A673 (cell line): Measurements from ENCODE around the gene ZNF541. TPM values are rescaled to one million over a fixed set of nuclear protein-coding genes. Genes with fewer than 3 reads are reported as not detected.

Experiments
- BruUV-seq: library from RNA; stranded (reverse); fragments of 400-500 nt; replicated peaks from 2 replicates; lab custom pipeline; 2021; lab: Mats Ljungman, UMichigan
- CTCF ChIA-PET: fragments of 300-600 bp; sonication (Branson Sonifier 250); formaldehyde crosslinking; loops from one replicate; lab custom pipeline; 2022; ENCODE audit warnings: antibody characterized with exemption; lab: Charles Lee
- POLR2A ChIA-PET: fragments of 300-600 bp; sonication (Branson Sonifier 250); formaldehyde crosslinking; loops from one replicate; lab custom pipeline; 2022; ENCODE audit warnings: antibody characterized with exemption; ENCODE audit not compliant: low non-redundant PET; lab: Charles Lee
- DNase-seq: peaks from one replicate; pipeline ENCODE4 v3.0.0-alpha.2; 2015; ENCODE audit warnings: low spot score
- H3K27ac ChIP-seq: fragments of 200-600 bp; sonication (generic); 2 replicates; pipeline ENCODE4 v1.5.1; 2016; ENCODE audit warnings: mixed run types, low read depth, mild to moderate bottlenecking, mixed read lengths, antibody characterized with exemption, low read length; ENCODE audit not compliant: poor library complexity, severe bottlenecking
- H3K27me3 ChIP-seq: fragments of 200-600 bp; sonication (generic); replicated peaks from 2 replicates; pipeline ENCODE4 v1.6.1; 2017; ENCODE audit warnings: mixed run types, low read depth, mild to moderate bottlenecking, mixed read lengths, antibody characterized with exemption, low read length; ENCODE audit not compliant: insufficient read depth, poor library complexity
- H3K36me3 ChIP-seq: fragments of 200-600 bp; sonication (generic); 2 replicates; pipeline ENCODE4 v1.6.1; 2016; ENCODE audit warnings: mixed run types, mild to moderate bottlenecking, mixed read lengths, antibody characterized with exemption, low read length; ENCODE audit not compliant: insufficient read depth, poor library complexity, severe bottlenecking
- H3K4me1 ChIP-seq: fragments of 200-600 bp; sonication (generic); 2 replicates; pipeline ENCODE4 v1.6.1; 2017; ENCODE audit warnings: mixed run types, mild to moderate bottlenecking, mixed read lengths, antibody characterized with exemption, low read length; ENCODE audit not compliant: insufficient read depth, poor library complexity, severe bottlenecking
- H3K4me3 ChIP-seq: fragments of 200-600 bp; sonication (generic); 2 replicates; pipeline ENCODE4 v1.5.1; 2016; ENCODE audit warnings: low read depth, mixed run types, mild to moderate bottlenecking, mixed read lengths, low read length; ENCODE audit not compliant: poor library complexity, severe bottlenecking
- H3K9me3 ChIP-seq: fragments of 200-600 bp; sonication (generic); 2 replicates; pipeline ENCODE4 v1.6.1; 2016; ENCODE audit warnings: mixed run types, low read depth, mild to moderate bottlenecking, mixed read lengths, antibody characterized with exemption, low read length; ENCODE audit not compliant: poor library complexity, severe bottlenecking
- CTCF ChIP-seq: fragments of 300-800, 200-600 bp; sonication (generic); conservative IDR thresholded peaks from 2 replicates; pipeline ENCODE4 v1.5.1; 2017; ENCODE audit warnings: low read depth, mild to moderate bottlenecking, antibody characterized with exemption, low read length, moderate library complexity, mixed read lengths
- EZH2 ChIP-seq: fragments of 200-600 bp; sonication (generic); IDR thresholded peaks from 2 replicates; pipeline ENCODE4 v1.6.1; 2017; ENCODE audit warnings: borderline replicate concordance, low read depth, mild to moderate bottlenecking, mixed read lengths, antibody characterized with exemption, low read length; ENCODE audit not compliant: poor library complexity, severe bottlenecking
- intact Hi-C: fragments of 100-400 bp; cut with micrococcal nuclease; formaldehyde crosslinking; loops from one replicate; pipeline ENCODE4 v1.10.0; 2022; ENCODE audit not compliant: unreplicated experiment
- total RNA-seq: library from RNA; stranded (reverse); gene quantifications from 2 replicates; pipeline ENCODE4 v1.2.3, GENCODE V29; 2021

ZNF541 gene
- total RNA-seq, 1 experiment from 2014 or later, result not detected

DNA sequence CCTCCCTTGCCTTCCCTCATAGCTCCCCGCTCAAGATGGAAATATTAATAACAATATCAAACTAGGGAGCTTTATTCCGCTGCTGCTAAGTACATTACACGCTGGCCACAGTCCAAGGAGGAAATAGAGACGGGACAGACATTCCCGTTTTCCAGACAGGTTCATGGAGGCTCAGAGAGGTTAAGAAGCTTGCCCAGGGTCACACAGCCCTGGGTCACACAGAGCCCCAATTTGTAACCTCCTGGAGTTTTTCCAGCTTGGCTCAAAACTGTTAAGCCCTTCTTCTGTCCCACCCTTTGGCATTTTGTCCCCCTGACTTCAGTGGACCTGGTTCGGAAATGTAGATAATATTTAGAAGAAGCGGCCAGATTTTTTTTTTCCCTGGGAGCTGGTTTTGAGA lies 38.0 kb upstream of the ZNF541 start:
- peaks cover 29% of the 10 kb centered on the region for H3K4me1 ChIP-seq
- H3K4me3 ChIP-seq, result peak overlapping the region; percentile 96
- TF ChIP-seq EZH2 (no peak), CTCF (no peak)
- H3K27ac ChIP-seq, result no peak overlapping the region
- no peak for DNase-seq
- no peaks in the 10 kb centered on the region for H3K36me3 ChIP-seq
- CTCF ChIA-PET, result interaction anchor here (0.9 kb wide), 1 partner anchor 174 kb away, joined by 4 read pairs; no protein-coding TSS in a partner anchor
- H3K9me3 ChIP-seq, result no peaks in the 10 kb centered on the region
- no peaks in the 10 kb centered on the region for H3K27me3 ChIP-seq
- intact Hi-C loops, result no loop called here
- BruUV-seq, result TSS peak; percentile 33
- POLR2A ChIA-PET, result no interaction called here

GRCh38 chr19:47609906-47610894 lies 37.3 kb upstream of the ZNF541 start:
- CTCF ChIA-PET, result interaction anchor here (0.9 kb wide), 1 partner anchor 173 kb away, joined by 4 read pairs; no protein-coding TSS in a partner anchor
- no TSS peak for BruUV-seq

More at GRCh38 chr19:47609906-47610894, 37.3 kb upstream of the ZNF541 start:
- no peak for TF ChIP-seq CTCF
- no peak for TF ChIP-seq EZH2
- H3K36me3 ChIP-seq, result no peaks in the 10 kb centered on the region
- H3K4me3 ChIP-seq, result peak overlapping the region; percentile 96
- POLR2A ChIA-PET, result no interaction called here
- peak; percentile 32 for DNase-seq
- peaks cover 29% of the 10 kb centered on the region for H3K4me1 ChIP-seq
- intact Hi-C loops, result loop anchor here (2.0 kb wide), 1 partner anchor 89 kb away; no protein-coding TSS in a partner anchor
- H3K27me3 ChIP-seq, result no peaks in the 10 kb centered on the region
- peak overlapping the region; percentile 92 for H3K27ac ChIP-seq
- H3K9me3 ChIP-seq, result no peaks in the 10 kb centered on the region
